Body of pancreas (tissue), 4 donors: ENCODE results near the gene ADORA1.

Experiments
- CTCF ChIP-seq, 7 experiments: fragments of 450-650 bp in 4 of 7; fragments of 200-600 bp in 3 of 7; sonication (generic) in 3 of 7; IDR thresholded peaks; one replicate each; pipeline ENCODE4 v1.5.1; 2016 to 2019; ENCODE audit warnings: antibody characterized with exemption in 7 of 7
- POLR2A ChIP-seq, 3 donors: fragments of 450-650 bp; IDR thresholded peaks; one replicate each; pipeline ENCODE4 v1.6.1; 2016; ENCODE audit warnings: antibody characterized with exemption in 3 of 3, mild to moderate bottlenecking in 2 of 3

DNA sequence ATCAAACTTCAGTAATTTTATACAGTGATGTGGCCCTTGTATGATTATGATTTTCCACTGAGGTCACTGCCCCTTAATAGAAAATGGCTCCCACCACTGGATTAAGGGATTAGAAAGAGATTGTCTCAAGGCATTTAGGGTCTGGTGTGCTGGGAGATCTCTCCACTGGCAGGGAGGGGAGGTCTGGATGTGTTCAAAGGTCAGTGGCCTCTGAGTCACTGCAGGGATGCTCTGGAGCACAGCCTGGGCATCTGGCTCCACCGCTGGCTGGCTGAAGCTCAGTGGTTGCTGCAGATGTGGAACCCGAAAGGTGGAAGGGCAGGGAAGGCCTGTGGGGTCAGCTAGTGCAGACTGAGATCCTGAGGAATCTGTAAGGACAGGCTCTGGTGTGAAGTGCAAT, 77.2 kb downstream of the ADORA1 start:
- TF ChIP-seq CTCF (IDR thresholded peaks at IDR 0.05) = no peak
- TF ChIP-seq POLR2A (IDR thresholded peaks at IDR 0.05) = no peak
